HG03575 (cell line): ENCODE results near the gene MIAT.

Source experiments
- ATAC-seq: cut with Tn5 transposase; IDR thresholded peaks from one replicate; pipeline ENCODE4 v1.9.1; 2021; ENCODE audit not compliant: unreplicated experiment, insufficient number of reproducible peaks, low FRiP score; ENCODE audit errors: extremely low read depth

The MIAT gene

GRCh38 chr22:26713823-26714449 is 56.5 kb downstream of the MIAT start:
- no peak for ATAC-seq

- no peak for ATAC-seq
Measured at GRCh38 chr22:26714971-26715370, 57.6 kb downstream of the MIAT start.

- ATAC-seq: no peak
Measured at GRCh38 chr22:26715392-26715936, 58.1 kb downstream of the MIAT start.

GRCh38 chr22:26718488-26718887 is 61.1 kb downstream of the MIAT start:
- ATAC-seq: no peak

- ATAC-seq: no peak
Measured at GRCh38 chr22:26718905-26719304, 61.5 kb downstream of the MIAT start.

GRCh38 chr22:26722159-26722558 is 64.8 kb downstream of the MIAT start:
- ATAC-seq: no peak

- ATAC-seq: no peak
Measured at GRCh38 chr22:26724414-26724813, 67.0 kb downstream of the MIAT start.

GRCh38 chr22:26725012-26725676 is 67.8 kb downstream of the MIAT start:
- no peak for ATAC-seq
